Breast epithelium (tissue), 3 donors: Measurements from ENCODE around the gene DTL.

Experiments
- POLR2A ChIP-seq: fragments of 450-650 bp; IDR thresholded peaks from one replicate; pipeline ENCODE4 v1.6.1; 2016; ENCODE audit warnings: antibody characterized with exemption, mild to moderate bottlenecking, moderate library complexity
- TF ChIP-seq, protein P1 (sequence below), 3 donors: fragments of 450-650 bp; IDR thresholded peaks; one replicate each; pipeline ENCODE4 v1.5.1; 2016 to 2017; ENCODE audit warnings: antibody characterized with exemption in 3 of 3, mild to moderate bottlenecking in 3 of 3, moderate library complexity in 3 of 3

DNA sequence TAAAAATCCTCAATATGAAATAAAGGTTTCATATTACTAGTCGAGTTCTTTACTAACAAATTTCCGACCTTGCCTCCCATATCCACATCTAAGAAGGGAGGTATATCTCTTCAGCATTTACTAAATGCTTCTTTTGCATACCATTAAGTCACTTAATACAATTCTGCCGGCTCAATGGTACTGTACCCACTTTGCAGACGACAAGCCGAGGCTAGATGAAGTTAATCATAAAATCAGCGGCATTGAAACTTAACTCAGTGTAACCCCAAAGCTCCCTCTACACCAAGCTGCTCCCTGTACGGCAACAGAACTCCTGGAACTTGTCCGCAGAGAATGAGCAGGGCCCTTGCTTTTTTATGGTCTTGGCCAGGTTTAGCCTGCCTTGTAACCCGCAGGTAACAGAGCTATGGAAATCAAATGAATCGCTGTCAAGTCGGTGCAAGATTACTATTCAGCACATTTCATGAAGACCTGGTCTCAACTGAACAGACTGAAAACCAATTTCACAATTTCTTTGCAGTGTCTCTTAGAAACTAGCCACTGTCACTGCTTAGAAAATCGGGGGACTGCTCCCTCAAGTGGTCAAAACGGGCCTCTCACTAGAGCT lies 929 bp upstream of the DTL start:
- no peak for TF ChIP-seq POLR2A
- TF ChIP-seq, protein P1, sequence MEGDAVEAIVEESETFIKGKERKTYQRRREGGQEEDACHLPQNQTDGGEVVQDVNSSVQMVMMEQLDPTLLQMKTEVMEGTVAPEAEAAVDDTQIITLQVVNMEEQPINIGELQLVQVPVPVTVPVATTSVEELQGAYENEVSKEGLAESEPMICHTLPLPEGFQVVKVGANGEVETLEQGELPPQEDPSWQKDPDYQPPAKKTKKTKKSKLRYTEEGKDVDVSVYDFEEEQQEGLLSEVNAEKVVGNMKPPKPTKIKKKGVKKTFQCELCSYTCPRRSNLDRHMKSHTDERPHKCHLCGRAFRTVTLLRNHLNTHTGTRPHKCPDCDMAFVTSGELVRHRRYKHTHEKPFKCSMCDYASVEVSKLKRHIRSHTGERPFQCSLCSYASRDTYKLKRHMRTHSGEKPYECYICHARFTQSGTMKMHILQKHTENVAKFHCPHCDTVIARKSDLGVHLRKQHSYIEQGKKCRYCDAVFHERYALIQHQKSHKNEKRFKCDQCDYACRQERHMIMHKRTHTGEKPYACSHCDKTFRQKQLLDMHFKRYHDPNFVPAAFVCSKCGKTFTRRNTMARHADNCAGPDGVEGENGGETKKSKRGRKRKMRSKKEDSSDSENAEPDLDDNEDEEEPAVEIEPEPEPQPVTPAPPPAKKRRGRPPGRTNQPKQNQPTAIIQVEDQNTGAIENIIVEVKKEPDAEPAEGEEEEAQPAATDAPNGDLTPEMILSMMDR (IDR thresholded peaks at IDR 0.05) = no peak
